ENCODE measurements around the gene MRGPRD. TPM values are rescaled to one million over a fixed set of nuclear protein-coding genes. Genes with fewer than 3 reads are reported as not detected.

The MRGPRD gene
- total RNA-seq, 1 experiment from 2014 or later, result not detected

DNA sequence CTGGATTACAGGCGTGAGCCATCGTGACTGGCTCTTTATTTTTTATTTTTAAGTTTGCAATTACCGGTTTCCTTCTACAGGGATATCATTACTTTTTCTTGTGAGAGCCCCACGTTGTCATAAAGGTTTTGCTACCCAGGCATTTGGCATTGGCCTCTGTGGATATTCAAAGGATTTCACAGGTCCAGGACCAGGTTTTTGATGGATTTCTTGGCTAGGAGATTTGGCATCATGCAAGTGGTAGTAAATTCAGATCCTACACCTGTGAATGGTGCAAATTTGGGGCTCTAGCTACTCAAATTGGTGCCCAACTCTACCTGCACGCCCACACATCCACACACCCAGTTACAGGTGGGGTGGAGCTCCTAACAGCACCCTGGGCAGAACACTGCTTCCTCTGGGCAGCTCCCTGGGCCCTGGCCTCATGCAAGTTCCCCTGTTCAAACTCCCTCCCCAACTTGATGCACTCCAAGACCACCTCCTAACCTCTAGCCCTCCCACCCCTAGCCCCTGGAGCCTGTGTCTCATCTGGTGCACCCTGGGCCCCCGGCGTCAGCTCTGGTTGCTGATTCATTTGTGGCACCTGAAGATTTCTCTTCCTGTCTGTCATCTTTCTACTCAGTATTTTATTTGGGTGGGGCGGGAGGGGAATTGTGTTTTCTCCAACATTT, 9.3 kb upstream of the MRGPRD start:
- POLR2A ChIA-PET, result interaction anchor here (0.7 kb wide), 1 partner anchor 287 kb away, joined by 3 read pairs; no protein-coding TSS in a partner anchor
- Mint-ChIP-seq H3K9me3 (ENCODE audit: unreplicated experiment) (no peaks in the 10 kb centered on the region), H3K4me3 (ENCODE audit: unreplicated experiment) (no peak overlapping the region), H3K27me3 (ENCODE audit: insufficient read depth, unreplicated experiment) (peaks cover 88% of the 10 kb centered on the region), H3K4me1 (ENCODE audit: insufficient read depth, unreplicated experiment) (no peaks in the 10 kb centered on the region), H3K36me3 (ENCODE audit: insufficient read depth, unreplicated experiment) (no peaks in the 10 kb centered on the region), H3K27ac (ENCODE audit: low read depth, unreplicated experiment) (no peak overlapping the region)
- BruUV-seq (replicated peaks), result no TSS peak
- CTCF ChIA-PET, result interaction anchor here (0.7 kb wide), 1 partner anchor 9 kb away, joined by 3 read pairs; the partner anchor contains the start of gene MRGPRD
- intact Hi-C loops (cut with micrococcal nuclease), result no loop called here
- TF ChIP-seq CTCF (IDR thresholded peaks at IDR 0.05; ENCODE audit: unreplicated experiment), result no peak
- DNase-seq (ENCODE audit: unreplicated experiment), result no peak

DNA sequence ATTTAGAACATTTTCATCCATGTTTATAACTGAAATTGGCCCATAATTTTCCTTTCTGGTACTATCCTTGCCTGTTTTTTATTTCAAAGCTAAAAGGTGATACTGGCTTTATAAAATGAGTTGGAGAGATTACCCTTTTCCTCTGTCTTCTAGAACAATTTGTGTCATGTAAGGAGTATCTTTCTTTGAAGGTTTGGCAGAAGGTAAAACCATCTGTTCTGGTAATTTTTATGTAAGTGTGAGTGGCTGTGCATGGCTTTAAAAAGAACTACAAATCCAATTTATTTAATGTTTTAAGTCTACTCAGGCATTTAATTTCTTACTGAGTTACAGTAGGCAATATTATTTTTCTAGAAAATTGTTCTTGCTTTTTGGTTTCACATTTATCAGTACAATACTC, 7.7 kb upstream of the MRGPRD start:
- no peak for DNase-seq (ENCODE audit: unreplicated experiment)
- intact Hi-C loops (cut with micrococcal nuclease), result no loop called here
- BruUV-seq (replicated peaks), result no TSS peak
- H3K9me3 Mint-ChIP-seq (ENCODE audit: unreplicated experiment), result no peaks in the 10 kb centered on the region
- peaks cover 94% of the 10 kb centered on the region for H3K27me3 Mint-ChIP-seq (ENCODE audit: insufficient read depth, unreplicated experiment)
- TF ChIP-seq CTCF (IDR thresholded peaks at IDR 0.05; ENCODE audit: unreplicated experiment), result no peak
- H3K4me3 Mint-ChIP-seq (ENCODE audit: unreplicated experiment), result no peak overlapping the region
- H3K4me1 Mint-ChIP-seq (ENCODE audit: insufficient read depth, unreplicated experiment), result no peaks in the 10 kb centered on the region
- H3K36me3 Mint-ChIP-seq (ENCODE audit: insufficient read depth, unreplicated experiment), result no peaks in the 10 kb centered on the region
- no peak overlapping the region for H3K27ac Mint-ChIP-seq (ENCODE audit: low read depth, unreplicated experiment)
- POLR2A ChIA-PET, result interaction anchor here (0.6 kb wide), 1 partner anchor 119 kb away, joined by 3 read pairs; no protein-coding TSS in a partner anchor
- CTCF ChIA-PET, result no interaction called here

DNA sequence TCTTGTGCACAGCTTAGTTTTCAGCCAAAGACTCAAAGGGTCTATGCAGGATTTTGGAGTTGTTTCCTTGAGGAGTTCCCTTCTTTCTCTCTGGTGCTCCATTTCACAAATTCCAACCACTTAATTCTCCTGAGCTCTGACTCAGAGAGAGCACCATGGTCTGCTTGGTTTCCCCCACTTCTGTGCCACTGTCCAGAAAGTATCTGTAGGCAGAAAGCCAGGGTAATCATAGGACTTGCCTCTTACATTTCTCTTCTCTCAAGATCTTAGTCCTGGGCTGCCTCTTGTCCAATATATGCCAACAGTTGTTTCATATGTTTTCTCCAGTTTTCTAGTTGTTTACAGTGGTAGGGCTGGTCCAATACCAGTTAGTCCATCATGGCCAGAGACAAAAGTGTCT, 6.4 kb upstream of the MRGPRD start:
- no peak overlapping the region for H3K27ac Mint-ChIP-seq (ENCODE audit: low read depth, unreplicated experiment)
- CTCF ChIA-PET, result no interaction called here
- intact Hi-C loops (cut with micrococcal nuclease), result no loop called here

DNA sequence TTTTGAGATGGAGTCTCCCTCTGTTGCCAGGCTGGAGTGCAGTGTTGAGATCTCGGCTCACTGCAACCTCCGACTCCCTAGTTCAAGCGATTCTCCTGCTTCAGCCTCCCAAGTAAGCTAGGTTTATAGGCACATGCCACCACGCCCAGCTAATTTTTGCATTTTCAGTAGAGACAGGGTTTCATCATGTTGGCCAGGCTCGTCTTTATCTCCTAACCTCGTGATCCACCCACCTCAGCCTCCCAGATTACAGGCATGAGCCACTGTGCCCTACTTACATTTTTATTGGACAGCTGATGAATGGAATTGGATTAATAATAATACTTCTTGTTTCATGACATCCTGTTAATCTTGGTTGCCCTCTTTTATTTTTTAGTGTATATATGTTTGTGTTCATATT, 3.0 kb upstream of the MRGPRD start:
- Mint-ChIP-seq H3K27ac (ENCODE audit: low read depth, unreplicated experiment) (no peak overlapping the region), H3K4me1 (ENCODE audit: insufficient read depth, unreplicated experiment) (no peaks in the 10 kb centered on the region), H3K36me3 (ENCODE audit: insufficient read depth, unreplicated experiment) (no peaks in the 10 kb centered on the region), H3K4me3 (ENCODE audit: unreplicated experiment) (no peak overlapping the region), H3K27me3 (ENCODE audit: insufficient read depth, unreplicated experiment) (peaks cover 73% of the 10 kb centered on the region), H3K9me3 (ENCODE audit: unreplicated experiment) (peaks cover 8% of the 10 kb centered on the region)
- intact Hi-C loops (cut with micrococcal nuclease), result no loop called here
- BruUV-seq (replicated peaks), result no TSS peak
- ChIA-PET POLR2A (no interaction called here), CTCF (interaction anchor here (0.6 to 0.9 kb wide), 3 partner anchors 33 to 50 kb away, joined by 3 to 4 read pairs (median 3); no protein-coding TSS in a partner anchor)
- no peak for DNase-seq (ENCODE audit: unreplicated experiment)
- no peak for TF ChIP-seq CTCF (IDR thresholded peaks at IDR 0.05; ENCODE audit: unreplicated experiment)

More for the DNA sequence above, 6.4 kb upstream of the MRGPRD start:
- POLR2A ChIA-PET, result no interaction called here
- Mint-ChIP-seq H3K4me3 (ENCODE audit: unreplicated experiment) (no peak overlapping the region), H3K9me3 (ENCODE audit: unreplicated experiment) (peaks cover 5% of the 10 kb centered on the region), H3K27me3 (ENCODE audit: insufficient read depth, unreplicated experiment) (peaks cover 94% of the 10 kb centered on the region), H3K4me1 (ENCODE audit: insufficient read depth, unreplicated experiment) (no peaks in the 10 kb centered on the region), H3K36me3 (ENCODE audit: insufficient read depth, unreplicated experiment) (no peaks in the 10 kb centered on the region)
- no TSS peak for BruUV-seq (replicated peaks)
- DNase-seq (ENCODE audit: unreplicated experiment), result no peak
- no peak for TF ChIP-seq CTCF (IDR thresholded peaks at IDR 0.05; ENCODE audit: unreplicated experiment)

All from MCF 10A (cell line).